GM21528 (cell line): ENCODE measurements around the gene SVEP1.
"Not testable (repeated sequence)": the region's sequence is repeated elsewhere in the genome, so short reads cannot be mapped to it uniquely, and the experiment has no call there.

ENCODE experiments used
- ATAC-seq: cut with Tn5 transposase; IDR thresholded peaks from one replicate; pipeline ENCODE4 v1.9.1; 2021; ENCODE audit warnings: mild to moderate bottlenecking, moderate library complexity; ENCODE audit not compliant: unreplicated experiment, low FRiP score

SVEP1 gene

GRCh38 chr9:110531776-110532175 is 47.8 kb downstream of the SVEP1 start:
- ATAC-seq: no peak

GRCh38 chr9:110531241-110531640 is 48.3 kb downstream of the SVEP1 start:
- ATAC-seq: not testable (repeated sequence)

- no peak for ATAC-seq
These were observed 50.9 kb downstream of the SVEP1 start for GRCh38 chr9:110528645-110529044.

- no peak for ATAC-seq
These were observed 53.1 kb downstream of the SVEP1 start for GRCh38 chr9:110526426-110526825.

GRCh38 chr9:110521206-110521605 is 58.3 kb downstream of the SVEP1 start:
- no peak for ATAC-seq

GRCh38 chr9:110520120-110520701 is 59.3 kb downstream of the SVEP1 start:
- no peak for ATAC-seq

GRCh38 chr9:110517483-110517882 is 62.1 kb downstream of the SVEP1 start:
- no peak for ATAC-seq

- ATAC-seq: no peak
These were observed 64.6 kb downstream of the SVEP1 start for GRCh38 chr9:110514897-110515296.

- ATAC-seq: no peak
These were observed 66.7 kb downstream of the SVEP1 start for GRCh38 chr9:110512817-110513216.

GRCh38 chr9:110509792-110510191 is 69.7 kb downstream of the SVEP1 start:
- ATAC-seq: no peak

- ATAC-seq: no peak
These were observed 76.7 kb downstream of the SVEP1 start for GRCh38 chr9:110502842-110503241.

GRCh38 chr9:110499608-110500007 is 79.9 kb downstream of the SVEP1 start:
- ATAC-seq: no peak

GRCh38 chr9:110487196-110487595 is 92.3 kb downstream of the SVEP1 start:
- ATAC-seq: no peak

- no peak for ATAC-seq
These were observed 93.3 kb downstream of the SVEP1 start for GRCh38 chr9:110486218-110486617.

GRCh38 chr9:110479481-110479880 is 100.1 kb downstream of the SVEP1 start:
- ATAC-seq: no peak

- ATAC-seq: no peak
These were observed 103.3 kb downstream of the SVEP1 start for GRCh38 chr9:110476251-110476650.

- ATAC-seq: no peak
These were observed 107.4 kb downstream of the SVEP1 start for GRCh38 chr9:110472111-110472510.

- no peak for ATAC-seq
These were observed 110.6 kb downstream of the SVEP1 start for GRCh38 chr9:110468950-110469349.

- ATAC-seq: no peak
These were observed 114.4 kb downstream of the SVEP1 start for GRCh38 chr9:110465190-110465589.

GRCh38 chr9:110464321-110464720 is 115.2 kb downstream of the SVEP1 start:
- ATAC-seq: no peak

- ATAC-seq: no peak
These were observed 116.0 kb downstream of the SVEP1 start for GRCh38 chr9:110463499-110463898.

- ATAC-seq: no peak
These were observed 122.3 kb downstream of the SVEP1 start for GRCh38 chr9:110457245-110457644.

GRCh38 chr9:110456681-110457080 is 122.9 kb downstream of the SVEP1 start:
- ATAC-seq: no peak
